Astrocyte (in vitro differentiated cells and primary cell): ENCODE measurements around the gene PCGF3.
"Not testable (repeated sequence)": the region's sequence is repeated elsewhere in the genome, so short reads cannot be mapped to it uniquely, and the experiment has no call there.

Experiments used
- EZH2 ChIP-seq: IDR thresholded peaks from 2 replicates; pipeline ENCODE4 v1.6.1; 2012; ENCODE audit warnings: mild to moderate bottlenecking, low read length, inconsistent platforms; ENCODE audit not compliant: insufficient read depth
- TF ChIP-seq, protein P1 (sequence below): IDR thresholded peaks from 2 replicates; pipeline ENCODE4 v1.5.1; 2011; ENCODE audit warnings: low read depth, mild to moderate bottlenecking, inconsistent platforms, low read length, moderate library complexity; ENCODE audit not compliant: insufficient read depth

DNA sequence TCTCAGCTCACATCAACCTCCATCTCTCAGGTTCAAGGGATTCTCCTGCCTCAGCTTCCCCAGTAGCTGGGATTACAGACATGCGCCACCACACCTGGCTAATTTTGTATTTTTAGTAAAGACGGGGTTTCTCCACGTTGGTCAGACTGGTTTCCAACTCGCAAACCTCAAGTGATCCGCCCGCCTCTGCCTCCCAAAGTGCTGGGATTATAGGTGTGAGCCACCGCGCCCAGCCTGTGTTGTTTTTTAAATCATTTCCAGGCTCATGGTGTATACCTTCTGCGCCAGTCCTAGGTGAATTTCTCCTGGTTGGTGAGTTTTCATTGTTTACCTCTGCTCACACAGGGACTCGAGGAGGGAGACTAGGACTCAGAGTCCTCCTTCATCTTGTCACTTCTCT is 74.6 kb downstream of the PCGF3 start:
- TF ChIP-seq EZH2: not testable (repeated sequence)
- TF ChIP-seq, protein P1, sequence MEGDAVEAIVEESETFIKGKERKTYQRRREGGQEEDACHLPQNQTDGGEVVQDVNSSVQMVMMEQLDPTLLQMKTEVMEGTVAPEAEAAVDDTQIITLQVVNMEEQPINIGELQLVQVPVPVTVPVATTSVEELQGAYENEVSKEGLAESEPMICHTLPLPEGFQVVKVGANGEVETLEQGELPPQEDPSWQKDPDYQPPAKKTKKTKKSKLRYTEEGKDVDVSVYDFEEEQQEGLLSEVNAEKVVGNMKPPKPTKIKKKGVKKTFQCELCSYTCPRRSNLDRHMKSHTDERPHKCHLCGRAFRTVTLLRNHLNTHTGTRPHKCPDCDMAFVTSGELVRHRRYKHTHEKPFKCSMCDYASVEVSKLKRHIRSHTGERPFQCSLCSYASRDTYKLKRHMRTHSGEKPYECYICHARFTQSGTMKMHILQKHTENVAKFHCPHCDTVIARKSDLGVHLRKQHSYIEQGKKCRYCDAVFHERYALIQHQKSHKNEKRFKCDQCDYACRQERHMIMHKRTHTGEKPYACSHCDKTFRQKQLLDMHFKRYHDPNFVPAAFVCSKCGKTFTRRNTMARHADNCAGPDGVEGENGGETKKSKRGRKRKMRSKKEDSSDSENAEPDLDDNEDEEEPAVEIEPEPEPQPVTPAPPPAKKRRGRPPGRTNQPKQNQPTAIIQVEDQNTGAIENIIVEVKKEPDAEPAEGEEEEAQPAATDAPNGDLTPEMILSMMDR: not testable (repeated sequence)
